Vagina (tissue), 2 donors: ENCODE measurements around the gene TRIM49D2.
"Not testable (repeated sequence)": the region's sequence is repeated elsewhere in the genome, so short reads cannot be mapped to it uniquely, and the experiment has no call there.

Experiments
- POLR2AphosphoS5 ChIP-seq, 2 donors: sonication (generic); formaldehyde crosslinking; IDR thresholded peaks; one replicate each; pipeline ENCODE4 v1.9.0; 2017; ENCODE audit warnings: antibody characterized with exemption in 2 of 2, mild to moderate bottlenecking in 2 of 2, low read depth in 1 of 2; ENCODE audit not compliant: insufficient read depth in 1 of 2
- TF ChIP-seq, protein P1 (sequence below), 3 experiments: fragments of 450-650 bp in 2 of 3; fragments of 200-600 bp in 1 of 3; sonication (generic) in 1 of 3; IDR thresholded peaks; one replicate each; pipeline ENCODE4 v1.5.1; 2017 to 2019; ENCODE audit warnings: antibody characterized with exemption in 3 of 3, mild to moderate bottlenecking in 2 of 3, moderate library complexity in 2 of 3

GRCh38 chr11:89960833-89961232 lies 37.0 kb downstream of the TRIM49D2 start:
- TF ChIP-seq, protein P1, sequence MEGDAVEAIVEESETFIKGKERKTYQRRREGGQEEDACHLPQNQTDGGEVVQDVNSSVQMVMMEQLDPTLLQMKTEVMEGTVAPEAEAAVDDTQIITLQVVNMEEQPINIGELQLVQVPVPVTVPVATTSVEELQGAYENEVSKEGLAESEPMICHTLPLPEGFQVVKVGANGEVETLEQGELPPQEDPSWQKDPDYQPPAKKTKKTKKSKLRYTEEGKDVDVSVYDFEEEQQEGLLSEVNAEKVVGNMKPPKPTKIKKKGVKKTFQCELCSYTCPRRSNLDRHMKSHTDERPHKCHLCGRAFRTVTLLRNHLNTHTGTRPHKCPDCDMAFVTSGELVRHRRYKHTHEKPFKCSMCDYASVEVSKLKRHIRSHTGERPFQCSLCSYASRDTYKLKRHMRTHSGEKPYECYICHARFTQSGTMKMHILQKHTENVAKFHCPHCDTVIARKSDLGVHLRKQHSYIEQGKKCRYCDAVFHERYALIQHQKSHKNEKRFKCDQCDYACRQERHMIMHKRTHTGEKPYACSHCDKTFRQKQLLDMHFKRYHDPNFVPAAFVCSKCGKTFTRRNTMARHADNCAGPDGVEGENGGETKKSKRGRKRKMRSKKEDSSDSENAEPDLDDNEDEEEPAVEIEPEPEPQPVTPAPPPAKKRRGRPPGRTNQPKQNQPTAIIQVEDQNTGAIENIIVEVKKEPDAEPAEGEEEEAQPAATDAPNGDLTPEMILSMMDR (IDR thresholded peaks at IDR 0.05) = not testable (repeated sequence)
- TF ChIP-seq POLR2AphosphoS5 (IDR thresholded peaks at IDR 0.05; ENCODE audit: insufficient read depth in 1 of 2, low read depth in 1 of 2) = not testable (repeated sequence)
